Activated naive CD8-positive, alpha-beta T cell treated with anti-CD3 and anti-CD28 coated beads for 36 hours (primary cell): ENCODE data around the gene GIMAP8. TPM values are rescaled to one million over a fixed set of nuclear protein-coding genes. Genes with fewer than 3 reads are reported as not detected.
A peak's percentile ranks its signal among the peaks of the same experiment; 100 is the strongest.

Source experiments
- DNase-seq: peaks from one replicate; pipeline ENCODE4 v3.0.0; 2021
- H3K27ac Mint-ChIP-seq: one replicate; pipeline ENCODE4 v1.8.0; 2022; ENCODE audit warnings: mild to moderate bottlenecking, moderate library complexity, mixed read lengths
- H3K27me3 Mint-ChIP-seq: one replicate; pipeline ENCODE4 v1.8.0; 2022; ENCODE audit warnings: mild to moderate bottlenecking, mixed read lengths
- H3K36me3 Mint-ChIP-seq: one replicate; pipeline ENCODE4 v1.8.0; 2021; ENCODE audit warnings: mild to moderate bottlenecking, mixed read lengths
- H3K4me1 Mint-ChIP-seq: one replicate; pipeline ENCODE4 v1.8.0; 2021; ENCODE audit warnings: mixed read lengths
- H3K4me3 Mint-ChIP-seq: one replicate; pipeline ENCODE4 v1.8.0; 2022; ENCODE audit warnings: mild to moderate bottlenecking, moderate library complexity, mixed read lengths
- H3K9me3 Mint-ChIP-seq: one replicate; pipeline ENCODE4 v1.8.0; 2022; ENCODE audit warnings: mixed read lengths
- total RNA-seq, 2 experiments: library from RNA; stranded (reverse); gene quantifications; one replicate each; pipeline ENCODE4 v1.2.3, GENCODE V29; 2021

The GIMAP8 gene
- total RNA-seq, 2 experiments from 2014 or later: 11.1 to 11.9 TPM

GRCh38 chr7:150421831-150422230 is 28.6 kb upstream of the GIMAP8 start:
- no peak for DNase-seq
- Mint-ChIP-seq H3K4me3 (no peak overlapping the region), H3K9me3 (no peaks in the 10 kb centered on the region), H3K27me3 (peaks cover 4% of the 10 kb centered on the region), H3K27ac (no peak overlapping the region), H3K4me1 (peaks cover 10% of the 10 kb centered on the region), H3K36me3 (no peaks in the 10 kb centered on the region)

- Mint-ChIP-seq H3K9me3 (no peaks in the 10 kb centered on the region), H3K27me3 (peaks cover 4% of the 10 kb centered on the region), H3K27ac (no peak overlapping the region), H3K36me3 (no peaks in the 10 kb centered on the region), H3K4me3 (no peak overlapping the region), H3K4me1 (peaks cover 14% of the 10 kb centered on the region)
- DNase-seq: no peak
Measured at GRCh38 chr7:150425670-150426069, 24.8 kb upstream of the GIMAP8 start.

GRCh38 chr7:150428671-150429451 is 21.6 kb upstream of the GIMAP8 start:
- Mint-ChIP-seq H3K27ac (no peak overlapping the region), H3K27me3 (peaks cover 6% of the 10 kb centered on the region), H3K4me1 (peaks cover 18% of the 10 kb centered on the region), H3K9me3 (no peaks in the 10 kb centered on the region), H3K4me3 (no peak overlapping the region), H3K36me3 (no peaks in the 10 kb centered on the region)
- peak; percentile 29 for DNase-seq

GRCh38 chr7:150429699-150430098 is 20.7 kb upstream of the GIMAP8 start:
- Mint-ChIP-seq H3K27me3 (peaks cover 6% of the 10 kb centered on the region), H3K4me3 (no peak overlapping the region), H3K9me3 (no peaks in the 10 kb centered on the region), H3K27ac (no peak overlapping the region), H3K4me1 (peaks cover 18% of the 10 kb centered on the region), H3K36me3 (no peaks in the 10 kb centered on the region)
- no peak for DNase-seq

GRCh38 chr7:150430465-150431085 is 19.9 kb upstream of the GIMAP8 start:
- DNase-seq: no peak
- Mint-ChIP-seq H3K36me3 (no peaks in the 10 kb centered on the region), H3K4me1 (peaks cover 21% of the 10 kb centered on the region), H3K9me3 (no peaks in the 10 kb centered on the region), H3K4me3 (no peak overlapping the region), H3K27me3 (peaks cover 6% of the 10 kb centered on the region), H3K27ac (no peak overlapping the region)

GRCh38 chr7:150431839-150432658 is 18.4 kb upstream of the GIMAP8 start:
- no peaks in the 10 kb centered on the region for H3K9me3 Mint-ChIP-seq
- DNase-seq: no peak
- H3K27ac Mint-ChIP-seq: no peak overlapping the region
- H3K4me3 Mint-ChIP-seq: no peak overlapping the region
- H3K36me3 Mint-ChIP-seq: no peaks in the 10 kb centered on the region
- H3K4me1 Mint-ChIP-seq: peaks cover 25% of the 10 kb centered on the region
- peaks cover 6% of the 10 kb centered on the region for H3K27me3 Mint-ChIP-seq

- peaks cover 6% of the 10 kb centered on the region for H3K27me3 Mint-ChIP-seq
- H3K9me3 Mint-ChIP-seq: no peaks in the 10 kb centered on the region
- no peak overlapping the region for H3K27ac Mint-ChIP-seq
- no peak for DNase-seq
- peaks cover 23% of the 10 kb centered on the region for H3K4me1 Mint-ChIP-seq
- H3K36me3 Mint-ChIP-seq: no peaks in the 10 kb centered on the region
- H3K4me3 Mint-ChIP-seq: peak overlapping the region; percentile 18
Measured at GRCh38 chr7:150432915-150433892, 17.2 kb upstream of the GIMAP8 start.

- Mint-ChIP-seq H3K36me3 (no peaks in the 10 kb centered on the region), H3K4me3 (no peak overlapping the region), H3K9me3 (no peaks in the 10 kb centered on the region), H3K4me1 (peaks cover 21% of the 10 kb centered on the region), H3K27ac (no peak overlapping the region), H3K27me3 (peaks cover 6% of the 10 kb centered on the region)
- no peak for DNase-seq
Measured at GRCh38 chr7:150434240-150434639, 16.2 kb upstream of the GIMAP8 start.

- Mint-ChIP-seq H3K9me3 (peaks cover 4% of the 10 kb centered on the region), H3K4me3 (no peak overlapping the region), H3K27ac (no peak overlapping the region), H3K4me1 (peaks cover 28% of the 10 kb centered on the region), H3K36me3 (peaks cover 1% of the 10 kb centered on the region), H3K27me3 (peaks cover 6% of the 10 kb centered on the region)
- DNase-seq: no peak
Measured at GRCh38 chr7:150435047-150435389, 15.4 kb upstream of the GIMAP8 start.

GRCh38 chr7:150435390-150436073 is 14.9 kb upstream of the GIMAP8 start:
- Mint-ChIP-seq H3K4me1 (peaks cover 34% of the 10 kb centered on the region), H3K27me3 (peaks cover 6% of the 10 kb centered on the region), H3K9me3 (peaks cover 9% of the 10 kb centered on the region), H3K4me3 (no peak overlapping the region), H3K36me3 (peaks cover 5% of the 10 kb centered on the region), H3K27ac (peak overlapping the region; percentile 38)
- no peak for DNase-seq

- Mint-ChIP-seq H3K36me3 (peaks cover 17% of the 10 kb centered on the region), H3K27me3 (no peaks in the 10 kb centered on the region), H3K4me1 (peaks cover 24% of the 10 kb centered on the region), H3K9me3 (peaks cover 23% of the 10 kb centered on the region), H3K27ac (peak overlapping the region; percentile 25), H3K4me3 (no peak overlapping the region)
- no peak for DNase-seq
Measured at GRCh38 chr7:150439967-150440366, 10.5 kb upstream of the GIMAP8 start.

GRCh38 chr7:150441524-150441923 is 8.9 kb upstream of the GIMAP8 start:
- Mint-ChIP-seq H3K4me3 (no peak overlapping the region), H3K4me1 (peaks cover 22% of the 10 kb centered on the region), H3K27ac (no peak overlapping the region)

GRCh38 chr7:150442811-150443210 is 7.6 kb upstream of the GIMAP8 start:
- Mint-ChIP-seq H3K36me3 (peaks cover 17% of the 10 kb centered on the region), H3K4me3 (no peak overlapping the region), H3K27me3 (no peaks in the 10 kb centered on the region), H3K27ac (no peak overlapping the region), H3K9me3 (peaks cover 23% of the 10 kb centered on the region), H3K4me1 (peaks cover 29% of the 10 kb centered on the region)
- no peak for DNase-seq

More at GRCh38 chr7:150441524-150441923, 8.9 kb upstream of the GIMAP8 start:
- DNase-seq: no peak
- Mint-ChIP-seq H3K27me3 (no peaks in the 10 kb centered on the region), H3K9me3 (peaks cover 23% of the 10 kb centered on the region), H3K36me3 (peaks cover 17% of the 10 kb centered on the region)
